Measurements from ENCODE around the gene RERE. TPM values are rescaled to one million over a fixed set of nuclear protein-coding genes. Genes with fewer than 3 reads are reported as not detected.

Gene RERE
- total and polyA plus RNA-seq, 2 donors (not counting 3 experiments of a cell fraction or from before 2014, with no cell fraction given), result 14.1 to 113 TPM

DNA sequence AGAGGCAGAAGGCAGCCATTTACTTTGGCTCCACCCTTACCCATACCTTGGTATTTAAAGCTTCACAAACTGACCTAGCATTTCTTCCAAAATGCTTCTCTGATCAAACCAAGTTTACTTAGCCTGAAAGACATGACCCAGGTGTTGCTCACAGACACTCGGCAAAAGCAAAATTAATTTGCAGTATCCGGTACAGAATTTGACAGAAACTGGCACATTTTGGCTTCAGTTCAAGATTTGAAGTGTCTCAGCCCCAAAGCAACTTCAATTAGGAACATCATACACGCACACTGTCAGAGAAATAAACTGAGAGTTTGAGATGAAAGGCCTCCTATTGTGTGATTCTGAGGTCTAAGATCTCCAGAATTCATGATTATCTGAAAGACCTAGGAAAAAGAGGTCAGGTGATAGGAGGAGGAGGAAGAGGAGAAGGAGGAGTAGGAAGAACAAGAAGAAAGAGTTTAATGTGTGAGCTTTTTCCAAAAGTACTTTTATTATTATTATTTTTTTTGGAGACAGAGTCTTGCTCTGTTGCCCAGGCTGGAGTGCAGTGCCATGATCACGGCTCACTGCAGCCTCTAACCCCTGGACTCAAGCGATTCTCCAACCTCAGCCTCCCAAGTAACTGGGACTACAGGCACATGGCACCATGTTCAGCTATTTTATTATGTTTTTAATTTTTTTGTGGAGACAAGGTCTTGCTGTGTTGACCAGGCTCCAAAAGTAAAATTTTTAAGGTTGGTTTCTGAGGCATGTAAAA lies 355.9 kb downstream of the RERE start:
- H3K79me2 ChIP-seq (ENCODE audit: control insufficient read depth, insufficient read depth, low read length), result no peaks in the 10 kb centered on the region
- BruUV-seq (replicated peaks), result no TSS peak
- intact Hi-C loops (cut with micrococcal nuclease), result no loop called here
- no peaks in the 10 kb centered on the region for H3K27me3 ChIP-seq (ENCODE audit: control insufficient read depth in 2 of 2, insufficient read depth in 2 of 2, low read length in 2 of 2)
- CTCF ChIA-PET, result interaction anchor here (1.1 kb wide), 2 partner anchors 11 to 18 kb away, joined by 3 to 4 read pairs; no protein-coding TSS in a partner anchor
- H3K9me1 ChIP-seq (replicated peaks; ENCODE audit: control insufficient read depth, extremely low read depth, insufficient read depth, low read length), result no peaks in the 10 kb centered on the region
- H3K4me3 ChIP-seq (replicated peaks in 1 of 3; ENCODE audit: insufficient read depth in 1 of 3, low read depth in 1 of 3, low read length in 3 of 3), result no peak overlapping the region
- POLR2A ChIA-PET, result no interaction called here
- H3K27ac ChIP-seq (ENCODE audit: insufficient read depth, low read depth, low read length), result no peak overlapping the region
- no peak overlapping the region for H3K4me2 ChIP-seq (ENCODE audit: insufficient read depth, low read length)
- no peak for FAIRE-seq
- TF ChIP-seq POLR2A (IDR thresholded peaks at IDR 0.05; ENCODE audit: low read depth, low read length) (no peak), POLR2AphosphoS5 (IDR thresholded peaks at IDR 0.05; ENCODE audit: insufficient read depth, low read depth, low read length) (no peak), JUN (IDR thresholded peaks at IDR 0.05; ENCODE audit: borderline replicate concordance, insufficient read depth, insufficient read length, low read depth) (no peak), FOS (IDR thresholded peaks at IDR 0.05; ENCODE audit: borderline replicate concordance, insufficient read depth, low read length) (no peak), MYC (IDR thresholded peaks at IDR 0.05; ENCODE audit: low read depth, low read length) (no peak), GATA2 (IDR thresholded peaks at IDR 0.05; ENCODE audit: insufficient read depth, insufficient read length, low read depth, low read length) (no peak), EZH2 (IDR thresholded peaks at IDR 0.05; ENCODE audit: borderline replicate concordance, low read depth, low read length, severe bottlenecking) (no peak)
- TF ChIP-seq, protein P1, sequence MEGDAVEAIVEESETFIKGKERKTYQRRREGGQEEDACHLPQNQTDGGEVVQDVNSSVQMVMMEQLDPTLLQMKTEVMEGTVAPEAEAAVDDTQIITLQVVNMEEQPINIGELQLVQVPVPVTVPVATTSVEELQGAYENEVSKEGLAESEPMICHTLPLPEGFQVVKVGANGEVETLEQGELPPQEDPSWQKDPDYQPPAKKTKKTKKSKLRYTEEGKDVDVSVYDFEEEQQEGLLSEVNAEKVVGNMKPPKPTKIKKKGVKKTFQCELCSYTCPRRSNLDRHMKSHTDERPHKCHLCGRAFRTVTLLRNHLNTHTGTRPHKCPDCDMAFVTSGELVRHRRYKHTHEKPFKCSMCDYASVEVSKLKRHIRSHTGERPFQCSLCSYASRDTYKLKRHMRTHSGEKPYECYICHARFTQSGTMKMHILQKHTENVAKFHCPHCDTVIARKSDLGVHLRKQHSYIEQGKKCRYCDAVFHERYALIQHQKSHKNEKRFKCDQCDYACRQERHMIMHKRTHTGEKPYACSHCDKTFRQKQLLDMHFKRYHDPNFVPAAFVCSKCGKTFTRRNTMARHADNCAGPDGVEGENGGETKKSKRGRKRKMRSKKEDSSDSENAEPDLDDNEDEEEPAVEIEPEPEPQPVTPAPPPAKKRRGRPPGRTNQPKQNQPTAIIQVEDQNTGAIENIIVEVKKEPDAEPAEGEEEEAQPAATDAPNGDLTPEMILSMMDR (IDR thresholded peaks at IDR 0.05; ENCODE audit: extremely low read depth in 1 of 2, insufficient read depth in 1 of 2, low read depth in 1 of 2, low read length in 2 of 2), result no peak
- TF ChIP-seq, protein P2, sequence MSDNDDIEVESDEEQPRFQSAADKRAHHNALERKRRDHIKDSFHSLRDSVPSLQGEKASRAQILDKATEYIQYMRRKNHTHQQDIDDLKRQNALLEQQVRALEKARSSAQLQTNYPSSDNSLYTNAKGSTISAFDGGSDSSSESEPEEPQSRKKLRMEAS (IDR thresholded peaks at IDR 0.05; ENCODE audit: insufficient read depth, insufficient read length), result no peak
- H2AFZ ChIP-seq (ENCODE audit: low read depth, low read length), result no peak overlapping the region
- H4K20me1 ChIP-seq (replicated peaks; ENCODE audit: control insufficient read depth, extremely low read depth, insufficient read depth, low read length), result no peaks in the 10 kb centered on the region
- no peak for DNase-seq (ENCODE audit: low read depth, low spot score)
- peaks cover 41% of the 10 kb centered on the region for H3K4me1 ChIP-seq (ENCODE audit: control insufficient read depth, extremely low read depth, insufficient read depth, low read length)
- dilution Hi-C loops (cut with MboI; ENCODE audit: extremely low pct_ligation_motif_present, low sequenced_read_pairs), result no loop called here
- H3K36me3 ChIP-seq (ENCODE audit: control insufficient read depth in 2 of 2, extremely low read depth in 1 of 2, insufficient read depth in 2 of 2, low read length in 2 of 2), result peaks cover 0 to 3% of the 10 kb centered on the region in 2 experiments
- no peaks in the 10 kb centered on the region for H3K9me3 ChIP-seq (replicated peaks; ENCODE audit: control insufficient read depth, insufficient read depth, low read length)
- no peak overlapping the region for H3K9ac ChIP-seq (replicated peaks; ENCODE audit: extremely low read depth, insufficient read depth, low read length)
